ENCODE results near the gene UBE2D1. TPM values are rescaled to one million over a fixed set of nuclear protein-coding genes. Genes with fewer than 3 reads are reported as not detected.
A peak's percentile ranks its signal among the peaks of the same experiment; 100 is the strongest.

UBE2D1 gene
- total and polyA plus RNA-seq, 9 of the 15 experiments (the other 6 are each of a cell fraction or from before 2014, with no cell fraction given): 4.1 to 24.4 (median 12.3) TPM

GRCh38 chr10:58385784-58386112 lies 50.9 kb downstream of the UBE2D1 start:
- peaks cover 44% of the 10 kb centered on the region for H3K36me3 ChIP-seq (ENCODE audit: control insufficient read depth, insufficient read depth, low read length)
- no peaks in the 10 kb centered on the region for H3K27me3 ChIP-seq (ENCODE audit: control insufficient read depth in 2 of 2, insufficient read depth in 2 of 2, low read length in 2 of 2)
- POLR2A ChIA-PET: interaction anchor here (1.0 to 3.6 kb wide), 4 partner anchors 10 to 16 kb away, joined by 4 to 22 read pairs (median 6); no protein-coding TSS in a partner anchor
- peak overlapping the region; percentile 85 for H3K27ac ChIP-seq (ENCODE audit: extremely low read depth, low read depth, low read length)
- intact Hi-C loops (cut with micrococcal nuclease): loop anchor here (1.0 to 5.0 kb wide), 4 partner anchors 51 to 208 kb away; partner anchors contain the start of gene UBE2D1
- in situ Hi-C loops (cut with MboI): loop anchor here (10.0 kb wide), 1 partner anchor 201 kb away; no protein-coding TSS in a partner anchor
- H3K9me1 ChIP-seq (ENCODE audit: control insufficient read depth, insufficient read depth, low read length): no peaks in the 10 kb centered on the region
- whole genome bisulfite sequencing (ENCODE audit: insufficient coverage, low coverage, missing lambda C conversion rate): under 1% methylated on average over 15 of the region's 15 CpGs
- H3K4me3 ChIP-seq: peak overlapping the region; percentile 86
- ATAC-seq (peak; percentile 70), FAIRE-seq (no peak), DNase-seq (ENCODE audit: extremely low read depth in 1 of 4, low spot score in 3 of 4) (peak; percentile 47 to 74 (median 54))
- CTCF ChIA-PET (ENCODE audit: low intra/inter-chr PET ratio): interaction anchor here (1.1 to 2.1 kb wide), 2 partner anchors 86 to 208 kb away, joined by 6 to 10 read pairs; no protein-coding TSS in a partner anchor
- H3K9me3 ChIP-seq (replicated peaks; ENCODE audit: control insufficient read depth, insufficient read depth, low read depth, low read length): no peaks in the 10 kb centered on the region
- H3K79me2 ChIP-seq (ENCODE audit: control insufficient read depth, insufficient read depth, low read length): peaks cover 63% of the 10 kb centered on the region
- peaks cover 11 to 18% of the 10 kb centered on the region in 2 experiments for H3K4me1 ChIP-seq (replicated peaks in 1 of 2; ENCODE audit: control insufficient read depth in 2 of 2, insufficient read depth in 2 of 2, low read length in 2 of 2)
- H4K20me1 ChIP-seq (replicated peaks; ENCODE audit: control insufficient read depth, insufficient read depth, low read length): no peaks in the 10 kb centered on the region; the same call in 1 of the 2 replicates
- H3K9ac ChIP-seq (ENCODE audit: insufficient read depth in 1 of 2, low read depth in 2 of 2, low read length in 2 of 2): peak overlapping the region; percentile 87 to 100
- BruUV-seq (replicated peaks): TSS peak; percentile 58
- H3K4me2 ChIP-seq (ENCODE audit: insufficient read depth, low read length): peak overlapping the region; percentile 94
- H2AFZ ChIP-seq (ENCODE audit: low read depth, low read length): peak overlapping the region; percentile 93
- TF ChIP-seq CLOCK (CRISPR knock-in tag; IDR thresholded peaks at IDR 0.05; ENCODE audit: borderline replicate concordance) (no peak), SNIP1 (IDR thresholded peaks at IDR 0.05; ENCODE audit: low read depth) (no peak), EWSR1 (IDR thresholded peaks at IDR 0.05; ENCODE audit: borderline replicate concordance, low read depth, partially characterized antibody) (no peak), EP300 (IDR thresholded peaks at IDR 0.05; ENCODE audit: low read length) (no peak), POLR2AphosphoS5 (IDR thresholded peaks at IDR 0.05; ENCODE audit: control insufficient read depth, insufficient read depth, low read depth, low read length) (no peak), ZEB2 (IDR thresholded peaks at IDR 0.05) (no peak), HMGXB4 (CRISPR knock-in tag; IDR thresholded peaks at IDR 0.05) (0 out of 2 replicates have a peak, but pooled peaks have one; percentile 47), C11orf30 (IDR thresholded peaks at IDR 0.05; ENCODE audit: low read depth) (no peak), NCOR1 (IDR thresholded peaks at IDR 0.05) (no peak), ARID4B (CRISPR knock-in tag; IDR thresholded peaks at IDR 0.05) (peak; percentile 74; the same call in 1 of the 2 replicates), ZBTB43 (CRISPR knock-in tag; IDR thresholded peaks at IDR 0.05) (no peak), TAF9B (IDR thresholded peaks at IDR 0.05; ENCODE audit: partially characterized antibody) (no peak)

All from K562 (cell line).